RWPE2 (cell line): ENCODE measurements around the gene ELOVL6.

Experiments used
- ATAC-seq: fragments of 200-7000 bp; cut with Tn5 transposase; 3 replicates; pipeline ENCODE4 v1.9.1; 2021; ENCODE audit warnings: low read depth
- DNase-seq: peaks from one replicate; pipeline ENCODE4 v3.0.0-alpha.2; 2020; ENCODE audit warnings: low spot score
- H3K27ac ChIP-seq: fragments of 450-650 bp; 2 replicates; pipeline ENCODE4 v1.5.1; 2017; ENCODE audit warnings: mild to moderate bottlenecking; ENCODE audit not compliant: poor library complexity, severe bottlenecking
- H3K27me3 ChIP-seq: fragments of 250-450 bp; sonication (Bioruptor Pico); 2 replicates; pipeline ENCODE4 v1.5.1; 2021; ENCODE audit warnings: mild to moderate bottlenecking, moderate library complexity; ENCODE audit not compliant: insufficient read depth, poor library complexity, severe bottlenecking
- H3K36me3 ChIP-seq: fragments of 250-450 bp; sonication (Bioruptor Pico); 2 replicates; pipeline ENCODE4 v1.5.1; 2020; ENCODE audit warnings: low read depth, mild to moderate bottlenecking, moderate library complexity
- H3K4me1 ChIP-seq: fragments of 250-450 bp; sonication (Bioruptor Pico); 2 replicates; pipeline ENCODE4 v1.5.1; 2021; ENCODE audit warnings: mild to moderate bottlenecking, moderate library complexity; ENCODE audit not compliant: insufficient read depth, poor library complexity, severe bottlenecking
- H3K4me3 ChIP-seq: fragments of 250-450 bp; sonication (Bioruptor Pico); 2 replicates; pipeline ENCODE4 v1.5.1; 2021; ENCODE audit warnings: mild to moderate bottlenecking, moderate library complexity; ENCODE audit not compliant: severe bottlenecking
- H3K9me3 ChIP-seq: fragments of 250-450 bp; sonication (Bioruptor Pico); 2 replicates; pipeline ENCODE4 v1.5.1; 2021; ENCODE audit warnings: mild to moderate bottlenecking, moderate library complexity; ENCODE audit not compliant: severe bottlenecking
- CTCF ChIP-seq: fragments of 450-650 bp; IDR thresholded peaks from one replicate; pipeline ENCODE4 v1.5.1; 2017; ENCODE audit warnings: mild to moderate bottlenecking, moderate library complexity; ENCODE audit not compliant: poor library complexity, severe bottlenecking

The ELOVL6 gene

GRCh38 chr4:110202024-110202423 lies 3.6 kb upstream of the ELOVL6 start:
- no peaks in the 10 kb centered on the region for H3K36me3 ChIP-seq

GRCh38 chr4:110201502-110201901 lies 3.1 kb upstream of the ELOVL6 start:
- H3K27me3 ChIP-seq = no peaks in the 10 kb centered on the region
- DNase-seq (no peak), ATAC-seq (no peak)
- no peak for TF ChIP-seq CTCF
- no peaks in the 10 kb centered on the region for H3K9me3 ChIP-seq
- no peaks in the 10 kb centered on the region for H3K36me3 ChIP-seq
- H3K4me3 ChIP-seq = no peak overlapping the region
- no peaks in the 10 kb centered on the region for H3K4me1 ChIP-seq
- H3K27ac ChIP-seq = no peak overlapping the region

More at GRCh38 chr4:110202024-110202423, 3.6 kb upstream of the ELOVL6 start:
- H3K27ac ChIP-seq = no peak overlapping the region
- no peaks in the 10 kb centered on the region for H3K27me3 ChIP-seq
- TF ChIP-seq CTCF = no peak
- ATAC-seq = no peak
- DNase-seq = no peak
- H3K9me3 ChIP-seq = no peaks in the 10 kb centered on the region
- no peak overlapping the region for H3K4me3 ChIP-seq
- no peaks in the 10 kb centered on the region for H3K4me1 ChIP-seq

- no peak for TF ChIP-seq CTCF
- Histone ChIP-seq H3K27me3 (no peaks in the 10 kb centered on the region), H3K9me3 (no peaks in the 10 kb centered on the region), H3K36me3 (no peaks in the 10 kb centered on the region), H3K27ac (no peak overlapping the region), H3K4me3 (no peak overlapping the region), H3K4me1 (peaks cover 3% of the 10 kb centered on the region)
- ATAC-seq = no peak
- DNase-seq = no peak
Measured at GRCh38 chr4:110200689-110201088, 2.3 kb upstream of the ELOVL6 start.

- Histone ChIP-seq H3K27ac (peak overlapping the region; percentile 89), H3K27me3 (no peaks in the 10 kb centered on the region), H3K4me3 (peak overlapping the region; percentile 73), H3K36me3 (peaks cover 16% of the 10 kb centered on the region), H3K9me3 (no peaks in the 10 kb centered on the region), H3K4me1 (peaks cover 28% of the 10 kb centered on the region)
- 0 out of 3 replicates have a peak, but pooled peaks have one; percentile 1 for ATAC-seq
- no peak for TF ChIP-seq CTCF
- DNase-seq = no peak
Measured at GRCh38 chr4:110198049-110198434, 373 bp downstream of the ELOVL6 start.

- no peaks in the 10 kb centered on the region for H3K9me3 ChIP-seq
- H3K4me1 ChIP-seq = peaks cover 31% of the 10 kb centered on the region
- peak; percentile 61 for DNase-seq
- H3K27ac ChIP-seq = peak overlapping the region; percentile 89
- peaks cover 20% of the 10 kb centered on the region for H3K36me3 ChIP-seq
- no peaks in the 10 kb centered on the region for H3K27me3 ChIP-seq
- TF ChIP-seq CTCF = no peak
- H3K4me3 ChIP-seq = peak overlapping the region; percentile 73
- ATAC-seq = peak; percentile 4; the same call in 2 of the 3 replicates
Measured at GRCh38 chr4:110197529-110198042, 829 bp downstream of the ELOVL6 start.
